ENCODE data around the gene ERLIN1. TPM values are rescaled to one million over a fixed set of nuclear protein-coding genes. Genes with fewer than 3 reads are reported as not detected.

The ERLIN1 gene
- total RNA-seq, 2 donors from 2014 or later: 18.1 to 23.8 TPM

- Histone ChIP-seq H3K4me1 (replicated peaks) (no peaks in the 10 kb centered on the region), H3K36me3 (peaks cover 0 to 13% of the 10 kb centered on the region in 2 donors), H3K27ac (no peak overlapping the region), H3K9me3 (no peaks in the 10 kb centered on the region), H3K4me3 (no peak overlapping the region), H3K27me3 (replicated peaks; ENCODE audit: insufficient read depth) (no peaks in the 10 kb centered on the region)
- intact Hi-C loops (cut with DNase I): no loop called here
- DNase-seq (ENCODE audit: low spot score): no peak
- 98% methylated on average over 2 of the region's 2 CpGs for WGBS
- TF ChIP-seq POLR2A (IDR thresholded peaks at IDR 0.05) (no peak), POLR2AphosphoS5 (IDR thresholded peaks at IDR 0.05) (no peak), CTCF (IDR thresholded peaks at IDR 0.05) (no peak)
Observed at GRCh38 chr10:100222529-100222928, 36.7 kb upstream of the ERLIN1 start.

GRCh38 chr10:100216006-100216405, 30.2 kb upstream of the ERLIN1 start:
- TF ChIP-seq POLR2A (IDR thresholded peaks at IDR 0.05): no peak
- TF ChIP-seq CTCF (IDR thresholded peaks at IDR 0.05): no peak
- no peak for TF ChIP-seq POLR2AphosphoS5 (IDR thresholded peaks at IDR 0.05)
- H3K4me1 ChIP-seq (replicated peaks): no peaks in the 10 kb centered on the region
- no peaks in the 10 kb centered on the region for H3K9me3 ChIP-seq
- H3K27me3 ChIP-seq (replicated peaks; ENCODE audit: insufficient read depth): no peaks in the 10 kb centered on the region
- peaks cover 0 to 9% of the 10 kb centered on the region in 2 donors for H3K36me3 ChIP-seq
- 79% methylated on average over 2 of the region's 2 CpGs for WGBS
- no peak overlapping the region for H3K27ac ChIP-seq
- no peak for DNase-seq (ENCODE audit: low spot score)
- intact Hi-C loops (cut with DNase I): no loop called here
- no peak overlapping the region for H3K4me3 ChIP-seq

GRCh38 chr10:100209303-100209702, 23.5 kb upstream of the ERLIN1 start:
- TF ChIP-seq POLR2A (IDR thresholded peaks at IDR 0.05): no peak
- TF ChIP-seq CTCF (IDR thresholded peaks at IDR 0.05): no peak
- TF ChIP-seq POLR2AphosphoS5 (IDR thresholded peaks at IDR 0.05): no peak
- Histone ChIP-seq H3K9me3 (no peaks in the 10 kb centered on the region), H3K27me3 (replicated peaks; ENCODE audit: insufficient read depth) (no peaks in the 10 kb centered on the region), H3K36me3 (peaks cover 0 to 4% of the 10 kb centered on the region in 2 donors), H3K4me3 (no peak overlapping the region), H3K4me1 (replicated peaks) (no peaks in the 10 kb centered on the region), H3K27ac (peak overlapping the region in 1 of 2 donors; percentile 9)
- intact Hi-C loops (cut with DNase I): no loop called here
- no peak for DNase-seq (ENCODE audit: low spot score)
- WGBS: 53% methylated on average over 7 of the region's 7 CpGs

GRCh38 chr10:100208276-100208675, 22.4 kb upstream of the ERLIN1 start:
- H3K27me3 ChIP-seq (replicated peaks; ENCODE audit: insufficient read depth): no peaks in the 10 kb centered on the region
- WGBS: 89% methylated on average over 9 of the region's 9 CpGs
- H3K27ac ChIP-seq: no peak overlapping the region
- intact Hi-C loops (cut with DNase I): no loop called here
- DNase-seq (ENCODE audit: low spot score): no peak
- no peak overlapping the region for H3K4me3 ChIP-seq
- TF ChIP-seq POLR2AphosphoS5 (IDR thresholded peaks at IDR 0.05): no peak
- TF ChIP-seq POLR2A (IDR thresholded peaks at IDR 0.05): no peak
- TF ChIP-seq CTCF (IDR thresholded peaks at IDR 0.05): no peak
- H3K36me3 ChIP-seq: peaks cover 0 to 4% of the 10 kb centered on the region in 2 donors
- no peaks in the 10 kb centered on the region for H3K9me3 ChIP-seq
- H3K4me1 ChIP-seq (replicated peaks): no peaks in the 10 kb centered on the region

- H3K9me3 ChIP-seq: no peaks in the 10 kb centered on the region
- 95% methylated on average over 2 of the region's 2 CpGs for WGBS
- TF ChIP-seq POLR2A (IDR thresholded peaks at IDR 0.05) (no peak), CTCF (IDR thresholded peaks at IDR 0.05) (no peak), POLR2AphosphoS5 (IDR thresholded peaks at IDR 0.05) (no peak)
- peaks cover 0 to 4% of the 10 kb centered on the region in 2 donors for H3K36me3 ChIP-seq
- no peak overlapping the region for H3K4me3 ChIP-seq
- no peak for DNase-seq (ENCODE audit: low spot score)
- no peak overlapping the region for H3K27ac ChIP-seq
- intact Hi-C loops (cut with DNase I): no loop called here
- no peaks in the 10 kb centered on the region for H3K4me1 ChIP-seq (replicated peaks)
- no peaks in the 10 kb centered on the region for H3K27me3 ChIP-seq (replicated peaks; ENCODE audit: insufficient read depth)
Observed at GRCh38 chr10:100204370-100204769, 18.5 kb upstream of the ERLIN1 start.

All from prostate gland (tissue), 2 donors.